Right hindlimb (tissue), 1 donor: ENCODE results near the gene TAF11L11.
"Not testable (repeated sequence)": the region's sequence is repeated elsewhere in the genome, so short reads cannot be mapped to it uniquely, and the experiment has no call there.

Experiments used
- DNase-seq: peaks from one replicate; pipeline ENCODE4 v3.0.0-alpha.2; 2018

TAF11L11 gene

DNA sequence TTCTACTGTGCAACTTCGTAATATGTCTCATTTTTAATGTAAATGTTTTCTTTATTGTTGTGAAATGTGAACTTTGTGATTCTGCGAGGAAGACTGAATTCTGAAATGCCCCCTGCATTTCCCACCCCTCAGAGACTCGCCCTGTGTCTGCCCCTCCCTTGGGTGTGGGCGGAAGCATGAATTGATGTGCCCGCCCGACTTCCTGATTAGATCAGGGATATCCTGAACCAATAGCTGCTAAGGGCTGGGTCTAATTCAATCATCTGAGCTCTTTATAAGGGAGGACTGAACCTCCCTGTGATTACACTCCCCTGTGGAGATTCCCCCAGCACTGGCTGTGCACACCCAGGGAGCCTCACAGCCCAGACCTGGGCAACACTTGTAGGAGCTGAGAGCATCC, at the start of gene TAF11L11:
TAF11L11 (plus strand) TSS at position 304 of the 400 bp plus-strand sequence.
- not testable (repeated sequence) for DNase-seq

DNA sequence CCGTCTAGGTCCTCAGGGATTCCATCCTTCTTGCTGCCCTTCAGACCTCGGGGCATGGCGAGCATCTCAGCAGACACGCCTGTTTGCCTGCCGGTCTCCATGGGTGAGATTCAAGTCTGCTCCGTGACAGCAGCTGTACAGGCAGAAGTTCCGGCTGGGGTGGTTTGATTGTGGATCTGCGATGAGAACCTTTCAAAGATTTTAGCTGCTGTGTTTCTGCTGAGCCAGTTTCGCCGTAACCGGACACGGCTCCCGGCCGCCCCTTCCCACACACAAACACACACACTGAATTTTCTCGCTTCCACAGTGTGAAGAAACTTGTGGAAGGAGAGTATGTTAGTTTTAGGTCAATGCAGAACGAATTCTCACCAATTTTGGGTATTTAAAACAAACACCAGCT, 18.3 kb upstream of the TAF11L11 start, which contains the start of gene TAF11L7:
TAF11L7 (minus strand) TSS at position 101 of the 400 bp plus-strand sequence.
- DNase-seq = not testable (repeated sequence)

- DNase-seq = not testable (repeated sequence)
Measured at GRCh38 chr5:17590860-17591259, 13.1 kb upstream of the TAF11L11 start, which contains the start of gene TAF11L8. TAF11L8 (minus strand) TSS chr5:17590960.

DNA sequence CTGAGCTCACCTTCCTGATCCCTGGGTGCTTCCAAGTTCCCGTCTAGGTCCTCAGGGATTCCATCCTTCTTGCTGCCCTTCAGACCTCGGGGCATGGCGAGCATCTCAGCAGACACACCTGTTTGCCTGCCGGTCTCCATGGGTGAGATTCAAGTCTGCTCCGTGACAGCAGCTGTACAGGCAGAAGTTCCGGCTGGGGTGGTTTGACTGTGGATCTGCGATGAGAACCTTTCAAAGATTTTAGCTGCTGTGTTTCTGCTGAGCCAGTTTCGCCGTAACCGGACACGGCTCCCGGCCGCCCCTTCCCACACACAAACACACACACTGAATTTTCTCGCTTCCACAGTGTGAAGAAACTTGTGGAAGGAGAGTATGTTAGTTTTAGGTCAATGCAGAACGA, 9.7 kb upstream of the TAF11L11 start, which contains the start of gene TAF11L9:
TAF11L9 (minus strand) TSS at position 140 of the 400 bp plus-strand sequence.
- DNase-seq = not testable (repeated sequence)

- not testable (repeated sequence) for DNase-seq
Measured at GRCh38 chr5:17597728-17598127, 6.3 kb upstream of the TAF11L11 start, which contains the start of gene TAF11L10. TAF11L10 (minus strand) TSS chr5:17597828.

DNA sequence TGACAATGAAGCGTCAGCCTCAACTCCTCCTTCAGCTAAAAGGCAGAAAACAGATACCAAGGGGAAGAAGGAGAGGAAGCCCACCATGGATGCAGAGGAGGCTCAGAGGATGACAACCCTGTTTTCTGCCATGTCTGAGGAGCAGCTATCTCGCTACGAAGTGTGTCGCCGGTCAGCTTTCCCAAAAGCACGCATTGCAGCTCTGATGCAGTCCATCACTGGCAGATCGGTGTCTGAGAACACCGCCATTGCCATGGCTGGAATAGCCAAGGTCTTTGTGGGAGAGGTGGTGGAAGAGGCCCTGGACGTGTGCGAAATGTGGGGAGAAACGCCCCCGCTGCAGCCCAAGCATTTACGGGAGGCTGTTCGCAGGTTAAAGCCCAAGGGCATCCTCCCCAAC, 968 bp downstream of the TAF11L11 start:
- no peak for DNase-seq

- not testable (repeated sequence) for DNase-seq
Measured at GRCh38 chr5:17607461-17607860, 3.5 kb downstream of the TAF11L11 start.

DNA sequence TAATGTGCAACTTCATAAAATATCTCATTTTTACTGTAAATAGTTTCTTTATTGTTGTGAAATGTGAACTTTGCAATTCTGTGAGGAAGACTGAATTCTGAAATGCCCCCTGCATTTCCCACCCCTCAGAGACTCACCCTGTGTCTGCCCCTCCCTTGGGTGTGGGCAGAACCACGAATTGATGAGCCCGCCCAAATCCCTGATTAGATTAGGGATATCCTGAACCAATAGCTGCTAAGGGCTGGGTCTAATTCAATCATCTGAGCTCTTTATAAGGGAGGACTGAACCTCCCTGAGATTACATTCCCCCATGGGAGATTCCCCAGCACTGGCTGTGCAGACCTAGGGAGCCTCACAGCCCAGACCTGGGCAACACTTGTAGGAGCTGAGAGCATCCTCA, 6.1 kb downstream of the TAF11L11 start, which contains the start of gene TAF11L12:
TAF11L12 (plus strand) TSS at position 301 of the 400 bp plus-strand sequence.
- not testable (repeated sequence) for DNase-seq

GRCh38 chr5:17614872-17615605, 11.1 kb downstream of the TAF11L11 start:
- DNase-seq = no peak

DNA sequence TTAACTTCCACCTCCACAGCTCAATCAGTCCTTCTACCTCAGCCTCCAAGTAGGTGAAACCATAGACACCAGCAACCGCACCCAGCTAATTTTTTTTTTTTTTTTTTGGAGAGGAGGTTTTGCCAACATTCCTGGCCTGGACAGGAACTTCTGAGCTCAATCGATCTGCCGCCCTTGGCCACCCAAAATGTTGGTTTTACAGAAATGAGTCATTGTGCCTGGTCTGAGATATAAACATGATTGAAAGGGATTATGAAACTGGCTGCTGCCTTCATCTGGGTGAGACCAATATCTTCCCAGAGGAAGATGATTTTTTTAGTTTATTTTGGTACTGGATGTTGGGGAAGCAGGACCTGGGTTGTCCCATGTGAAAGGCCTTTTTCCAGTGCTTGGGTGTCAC, 15.4 kb downstream of the TAF11L11 start:
- DNase-seq = no peak

GRCh38 chr5:17620627-17621026, 16.6 kb downstream of the TAF11L11 start:
- DNase-seq = no peak

DNA sequence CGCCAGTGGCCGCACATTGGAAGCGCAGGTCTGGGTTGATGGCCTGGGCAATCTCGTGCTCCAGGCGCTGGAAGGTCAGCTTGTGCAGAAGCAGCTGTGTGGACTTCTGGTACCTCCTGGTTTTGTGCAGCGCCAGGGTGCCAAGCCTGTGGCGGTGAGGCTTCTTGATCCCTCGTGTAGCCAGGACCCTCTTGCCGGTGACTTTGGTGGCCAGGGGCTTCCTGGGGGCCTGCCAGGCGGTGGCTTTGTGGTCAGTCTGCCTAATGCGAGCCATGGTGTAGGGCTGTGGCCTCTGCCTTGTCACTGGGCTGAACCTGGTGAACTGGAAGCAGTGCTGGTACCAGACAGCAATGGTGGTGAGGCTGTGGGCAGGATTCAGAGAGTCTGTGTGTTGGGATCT, 21.7 kb downstream of the TAF11L11 start:
- DNase-seq = no peak

GRCh38 chr5:17631788-17632187, 27.8 kb downstream of the TAF11L11 start, which contains the start of gene TAF11L13:
TAF11L13 (plus strand) TSS chr5:17632088.
- not testable (repeated sequence) for DNase-seq

- DNase-seq = no peak
Measured at GRCh38 chr5:17634160-17634559, 30.2 kb downstream of the TAF11L11 start, which contains the start of gene TAF11L14. TAF11L14 (plus strand) TSS chr5:17634460.

DNA sequence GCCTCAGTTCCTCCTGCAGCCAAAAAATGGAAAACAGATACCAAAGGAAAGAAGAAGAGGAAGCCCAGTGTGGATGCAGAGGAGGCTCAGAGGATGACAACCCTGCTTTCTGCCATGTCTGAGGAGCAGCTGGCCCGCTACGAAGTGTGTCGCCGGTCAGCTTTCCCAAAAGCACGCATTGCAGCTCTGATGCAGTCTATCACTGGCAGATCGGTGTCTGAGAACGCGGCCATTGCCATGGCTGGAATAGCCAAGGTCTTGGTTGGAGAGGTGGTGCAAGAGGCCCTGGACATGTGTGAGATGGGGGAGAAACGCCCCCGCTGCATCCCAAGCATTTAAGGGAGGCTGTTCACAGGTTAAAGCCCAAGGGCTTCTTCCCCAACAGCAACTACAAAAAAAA, 45.2 kb downstream of the TAF11L11 start:
- not testable (repeated sequence) for DNase-seq

DNA sequence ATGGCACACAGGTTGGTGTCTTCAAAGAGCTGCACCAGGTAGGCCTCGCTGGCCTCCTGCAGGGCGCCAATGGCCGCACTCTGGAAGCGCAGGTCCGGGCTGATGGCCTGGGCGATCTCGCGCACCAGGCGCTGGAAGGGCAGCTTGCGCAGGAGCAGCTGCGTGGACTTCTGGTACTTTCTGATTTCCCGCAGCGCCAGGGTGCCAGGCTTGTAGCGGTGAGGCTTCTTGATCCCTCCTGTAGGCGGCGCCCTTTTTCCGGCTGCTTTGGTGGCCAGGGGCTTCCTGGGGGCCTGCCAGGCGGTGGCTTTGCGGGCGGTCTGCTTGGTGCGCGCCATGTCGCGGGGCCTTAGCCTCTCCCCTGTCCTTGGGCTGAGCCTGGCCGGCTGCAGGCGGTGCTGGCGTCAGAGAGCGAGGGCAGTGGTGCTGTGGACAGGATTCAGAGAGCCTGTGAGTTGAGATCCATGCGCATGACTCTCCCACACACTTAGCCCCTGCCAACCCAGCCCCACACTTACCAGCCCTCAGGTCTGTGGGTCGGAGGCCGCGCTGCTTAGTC, 51.3 kb downstream of the TAF11L11 start:
- DNase-seq = not testable (repeated sequence)
